Thoracic aorta (tissue), 2 donors: ENCODE measurements around the gene FAM78B. TPM values are rescaled to one million over a fixed set of nuclear protein-coding genes. Genes with fewer than 3 reads are reported as not detected.

ENCODE experiments used
- ATAC-seq: fragments of 150-250 bp; one replicate; pipeline ENCODE4 v1.8.0; 2017; ENCODE audit warnings: low read depth; ENCODE audit not compliant: insufficient number of reproducible peaks, low FRiP score
- DNase-seq: peaks from one replicate; pipeline ENCODE4 v3.0.0-alpha.2; 2020; ENCODE audit warnings: low spot score
- H3K27ac ChIP-seq, 2 donors: fragments of 200-600 bp; sonication (generic); 1 replicate in 1 of 2; 2 replicates in 1 of 2; pipeline ENCODE4 v1.5.1; 2016; ENCODE audit warnings: mild to moderate bottlenecking in 2 of 2, moderate library complexity in 2 of 2
- H3K27me3 ChIP-seq: fragments of 200-600 bp; sonication (generic); replicated peaks from 2 replicates; pipeline ENCODE4 v1.6.0; 2016; ENCODE audit warnings: mild to moderate bottlenecking; ENCODE audit not compliant: insufficient read depth
- H3K36me3 ChIP-seq: fragments of 200-600 bp; sonication (generic); one replicate; pipeline ENCODE4 v1.5.1; 2016
- H3K4me1 ChIP-seq, 2 donors: fragments of 200-600 bp; sonication (generic); 1 replicate in 1 of 2; 2 replicates in 1 of 2; pipeline versions ENCODE4 v1.5.1 to v1.6.0; 2016; ENCODE audit warnings: low read depth in 2 of 2, mild to moderate bottlenecking in 1 of 2; ENCODE audit not compliant: control insufficient read depth in 1 of 2
- H3K4me3 ChIP-seq: fragments of 200-600 bp; sonication (generic); 2 replicates; pipeline ENCODE4 v1.5.1; 2016; ENCODE audit warnings: mild to moderate bottlenecking
- H3K9me3 ChIP-seq: fragments of 200-600 bp; sonication (generic); 2 replicates; pipeline ENCODE4 v1.5.1; 2016
- total RNA-seq, 2 donors: library from RNA; depleted of rRNA; stranded (reverse); fragments of >200 nt; gene quantifications; one replicate each; pipeline versions ENCODE4 v1.1.0 to v1.2.3, GENCODE V29; 2016
- TF ChIP-seq, protein P1 (sequence below): fragments of 200-600 bp; sonication (generic); IDR thresholded peaks from one replicate; pipeline ENCODE4 v1.5.1; 2019; ENCODE audit warnings: antibody characterized with exemption

Gene FAM78B
- total RNA-seq, 2 donors from 2014 or later = 0.56 to 0.81 TPM

DNA sequence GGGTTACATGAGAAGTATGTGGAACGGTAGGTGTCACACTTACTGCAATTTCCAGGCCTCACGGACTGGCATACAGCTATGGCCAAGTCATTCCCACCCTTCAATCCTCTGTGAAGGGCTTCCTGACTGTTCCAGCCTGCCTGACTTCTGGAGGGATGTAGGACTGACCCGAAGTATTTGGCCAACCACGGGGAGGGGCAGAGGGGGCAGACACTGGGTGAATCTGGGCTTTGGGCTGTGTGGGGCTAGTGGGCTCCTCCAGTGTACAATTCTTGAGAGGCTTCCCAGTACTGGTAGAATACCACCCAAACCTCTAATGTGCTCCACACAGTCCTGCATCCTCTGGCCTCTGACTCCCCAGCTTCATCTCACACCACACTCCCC, 78.2 kb downstream of the FAM78B start:
- TF ChIP-seq, protein P1, sequence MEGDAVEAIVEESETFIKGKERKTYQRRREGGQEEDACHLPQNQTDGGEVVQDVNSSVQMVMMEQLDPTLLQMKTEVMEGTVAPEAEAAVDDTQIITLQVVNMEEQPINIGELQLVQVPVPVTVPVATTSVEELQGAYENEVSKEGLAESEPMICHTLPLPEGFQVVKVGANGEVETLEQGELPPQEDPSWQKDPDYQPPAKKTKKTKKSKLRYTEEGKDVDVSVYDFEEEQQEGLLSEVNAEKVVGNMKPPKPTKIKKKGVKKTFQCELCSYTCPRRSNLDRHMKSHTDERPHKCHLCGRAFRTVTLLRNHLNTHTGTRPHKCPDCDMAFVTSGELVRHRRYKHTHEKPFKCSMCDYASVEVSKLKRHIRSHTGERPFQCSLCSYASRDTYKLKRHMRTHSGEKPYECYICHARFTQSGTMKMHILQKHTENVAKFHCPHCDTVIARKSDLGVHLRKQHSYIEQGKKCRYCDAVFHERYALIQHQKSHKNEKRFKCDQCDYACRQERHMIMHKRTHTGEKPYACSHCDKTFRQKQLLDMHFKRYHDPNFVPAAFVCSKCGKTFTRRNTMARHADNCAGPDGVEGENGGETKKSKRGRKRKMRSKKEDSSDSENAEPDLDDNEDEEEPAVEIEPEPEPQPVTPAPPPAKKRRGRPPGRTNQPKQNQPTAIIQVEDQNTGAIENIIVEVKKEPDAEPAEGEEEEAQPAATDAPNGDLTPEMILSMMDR = no peak
- ATAC-seq = no peak
- DNase-seq = no peak
- H3K4me3 ChIP-seq = no peak overlapping the region
- H3K4me1 ChIP-seq = no peaks in the 10 kb centered on the region
- no peaks in the 10 kb centered on the region for H3K36me3 ChIP-seq
- no peak overlapping the region for H3K27ac ChIP-seq
- no peaks in the 10 kb centered on the region for H3K27me3 ChIP-seq
- H3K9me3 ChIP-seq = no peaks in the 10 kb centered on the region

DNA sequence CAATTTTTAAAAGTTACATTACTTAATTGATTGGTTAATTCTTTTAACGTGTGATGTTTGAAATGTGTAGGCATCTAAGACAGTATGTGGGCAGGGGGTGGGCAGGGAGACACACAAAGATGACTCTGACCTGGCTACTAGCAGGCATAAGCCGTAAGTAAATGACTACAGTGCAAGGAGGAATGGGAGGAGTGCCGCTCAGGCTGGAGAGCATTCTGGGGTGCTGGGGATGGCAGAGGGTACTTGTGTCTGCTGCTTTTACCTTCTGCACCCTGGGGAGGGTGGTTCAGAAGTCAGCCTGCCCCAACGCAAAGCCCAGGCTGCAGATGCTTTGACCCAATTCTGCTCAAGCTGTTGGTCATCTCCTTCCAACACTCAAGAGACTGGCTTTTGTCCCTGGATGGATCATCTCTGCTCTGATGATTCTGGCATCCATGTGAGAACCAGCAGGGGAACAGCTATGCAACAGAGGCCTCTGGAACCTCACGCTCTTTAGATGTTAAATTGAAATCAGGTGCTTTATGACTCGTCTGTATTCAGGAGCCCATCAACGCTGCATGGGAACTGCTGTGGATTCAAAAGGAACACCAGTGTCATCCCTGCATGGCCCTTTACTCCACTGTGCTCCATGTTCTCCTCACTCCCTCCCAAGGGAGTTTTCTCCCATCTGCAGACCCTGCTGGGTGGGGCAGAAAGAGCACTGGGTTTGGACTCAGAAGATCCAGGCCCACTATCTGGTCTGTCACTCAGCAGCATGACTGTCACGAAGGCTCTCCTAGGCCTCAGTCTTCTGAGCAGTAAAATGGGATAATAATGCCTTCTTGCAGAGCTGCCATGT, 78.8 kb downstream of the FAM78B start:
- no peaks in the 10 kb centered on the region for H3K36me3 ChIP-seq
- TF ChIP-seq, protein P1 = no peak
- H3K4me3 ChIP-seq = no peak overlapping the region
- no peak overlapping the region for H3K27ac ChIP-seq
- H3K4me1 ChIP-seq = no peaks in the 10 kb centered on the region
- H3K27me3 ChIP-seq = no peaks in the 10 kb centered on the region
- ATAC-seq (no peak), DNase-seq (no peak)
- no peaks in the 10 kb centered on the region for H3K9me3 ChIP-seq

DNA sequence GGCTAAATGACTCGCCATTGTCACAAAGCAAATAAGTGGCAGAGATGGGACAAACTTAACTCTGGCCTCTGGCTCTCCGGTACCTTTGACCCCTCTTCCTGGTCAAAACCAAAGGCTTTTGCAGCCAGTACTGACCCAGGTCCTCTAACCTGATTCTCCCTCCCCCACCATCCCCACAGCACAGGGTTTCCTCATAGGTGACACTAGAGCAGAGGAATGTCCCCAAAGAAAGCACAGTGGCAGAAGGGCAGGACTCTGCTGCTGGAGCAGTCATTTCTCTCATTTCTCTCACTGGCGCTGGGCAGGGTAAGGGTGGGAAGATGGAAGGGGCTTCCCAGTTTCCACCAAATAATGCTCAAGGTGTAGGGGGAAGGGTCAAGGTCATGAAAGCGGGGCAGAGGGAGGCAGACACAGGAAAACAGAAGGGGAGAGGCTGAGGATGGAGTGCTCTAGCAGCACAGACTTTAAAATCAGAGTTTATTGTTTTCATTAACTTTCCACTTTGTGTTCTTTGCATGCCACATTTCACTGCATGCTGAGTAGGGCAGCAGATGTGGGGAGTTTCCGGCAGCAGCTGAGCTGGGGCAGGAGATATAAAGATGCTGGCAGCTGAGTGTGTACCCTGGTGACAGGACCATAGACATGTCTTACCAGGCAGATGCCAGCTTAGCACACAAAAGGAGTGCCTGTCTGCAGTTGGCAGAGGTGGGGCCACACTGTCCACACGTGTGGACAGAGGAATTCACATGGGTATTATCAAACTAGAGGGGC, 80.5 kb downstream of the FAM78B start:
- H3K27ac ChIP-seq = no peak overlapping the region
- no peak overlapping the region for H3K4me3 ChIP-seq
- TF ChIP-seq, protein P1 = no peak
- H3K4me1 ChIP-seq = peaks cover 0 to 2% of the 10 kb centered on the region in 2 donors
- H3K9me3 ChIP-seq = no peaks in the 10 kb centered on the region
- H3K27me3 ChIP-seq = no peaks in the 10 kb centered on the region
- H3K36me3 ChIP-seq = no peaks in the 10 kb centered on the region
- no peak for ATAC-seq
- no peak for DNase-seq

DNA sequence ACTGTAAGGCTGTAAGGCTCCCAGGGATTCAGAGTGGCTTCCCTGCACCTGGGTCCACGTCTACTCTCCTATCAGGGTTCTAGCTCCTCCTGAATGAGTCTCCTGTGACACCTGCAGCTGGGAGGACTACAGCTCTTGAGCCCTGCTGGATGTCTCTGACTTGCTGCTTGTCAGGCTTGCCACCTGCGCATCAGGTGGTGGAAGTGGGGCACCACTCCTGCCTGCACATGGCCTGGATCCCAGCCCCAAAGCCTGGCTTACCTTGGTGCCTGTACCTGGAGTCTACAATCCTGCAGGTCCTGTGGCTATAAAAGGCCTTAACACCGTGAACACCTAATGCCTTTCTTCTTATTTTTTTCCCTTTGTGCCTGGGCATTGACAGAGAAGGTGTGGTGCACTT, 82.2 kb downstream of the FAM78B start:
- Histone ChIP-seq H3K4me1 (peaks cover 5 to 8% of the 10 kb centered on the region in 2 donors), H3K9me3 (no peaks in the 10 kb centered on the region), H3K4me3 (no peak overlapping the region), H3K27me3 (no peaks in the 10 kb centered on the region), H3K27ac (no peak overlapping the region), H3K36me3 (no peaks in the 10 kb centered on the region)
- no peak for ATAC-seq
- DNase-seq = no peak
- TF ChIP-seq, protein P1 = no peak

DNA sequence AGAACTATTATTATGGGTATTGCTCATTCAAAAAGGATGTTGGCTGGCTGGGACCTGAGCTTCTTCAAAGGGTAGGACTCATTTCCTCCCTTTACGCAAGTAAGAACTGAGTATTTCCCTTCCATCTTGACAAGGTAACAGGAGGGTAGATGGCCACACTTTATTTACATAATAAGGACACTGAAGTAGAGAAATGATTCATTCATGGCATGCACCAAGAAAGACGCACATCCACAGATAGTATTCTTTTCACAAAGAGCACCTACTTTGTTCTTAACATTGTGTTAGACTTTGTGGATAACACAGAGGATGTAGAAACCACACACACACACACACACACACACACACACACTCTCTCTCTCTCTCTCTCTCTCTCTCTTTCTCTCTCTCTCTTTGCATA, 82.9 kb downstream of the FAM78B start:
- Histone ChIP-seq H3K9me3 (no peaks in the 10 kb centered on the region), H3K4me1 (peaks cover 5 to 8% of the 10 kb centered on the region in 2 donors), H3K4me3 (no peak overlapping the region), H3K36me3 (no peaks in the 10 kb centered on the region), H3K27me3 (no peaks in the 10 kb centered on the region), H3K27ac (no peak overlapping the region)
- TF ChIP-seq, protein P1 = no peak
- no peak for DNase-seq
- ATAC-seq = no peak
